NOMO-1 (cell line): ENCODE results near the gene KRT82.
"Not testable (repeated sequence)": the region's sequence is repeated elsewhere in the genome, so short reads cannot be mapped to it uniquely, and the experiment has no call there.

Experiments used
- DNase-seq, 2 experiments: peaks; one replicate each; lab custom pipeline; 2025; ENCODE audit not compliant: unreplicated experiment in 2 of 2; lab: John Stamatoyannopoulos, UW

The KRT82 gene

GRCh38 chr12:52347551-52348510 is 58.3 kb downstream of the KRT82 start:
- DNase-seq = no peak

DNA sequence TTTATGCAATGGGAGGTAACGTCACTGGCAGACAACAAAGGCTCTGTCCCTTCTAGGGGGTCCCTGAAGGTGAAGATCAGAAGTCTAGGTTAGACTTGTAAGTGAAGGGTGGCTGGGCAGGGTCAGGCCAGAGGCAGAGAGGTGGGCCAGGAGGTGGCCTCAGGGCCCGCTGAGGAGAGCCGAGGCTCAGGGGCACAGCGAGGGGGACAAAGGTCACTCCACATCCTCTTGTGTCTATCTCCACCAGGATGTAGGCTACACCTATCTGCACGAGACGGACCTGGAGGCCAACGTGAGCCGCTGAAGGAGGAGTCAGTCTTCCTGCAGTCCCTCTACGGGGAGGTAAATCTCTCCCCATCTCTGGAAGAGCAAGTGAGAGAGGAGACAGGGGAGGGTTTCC is 59.1 kb downstream of the KRT82 start:
- DNase-seq = no peak

GRCh38 chr12:52346593-52346992 is 59.5 kb downstream of the KRT82 start:
- DNase-seq = no peak

GRCh38 chr12:52345041-52345440 is 61.1 kb downstream of the KRT82 start:
- not testable (repeated sequence) for DNase-seq

GRCh38 chr12:52344111-52344510 is 62.0 kb downstream of the KRT82 start:
- no peak for DNase-seq
